ENCODE measurements around the gene MVP.

DNA sequence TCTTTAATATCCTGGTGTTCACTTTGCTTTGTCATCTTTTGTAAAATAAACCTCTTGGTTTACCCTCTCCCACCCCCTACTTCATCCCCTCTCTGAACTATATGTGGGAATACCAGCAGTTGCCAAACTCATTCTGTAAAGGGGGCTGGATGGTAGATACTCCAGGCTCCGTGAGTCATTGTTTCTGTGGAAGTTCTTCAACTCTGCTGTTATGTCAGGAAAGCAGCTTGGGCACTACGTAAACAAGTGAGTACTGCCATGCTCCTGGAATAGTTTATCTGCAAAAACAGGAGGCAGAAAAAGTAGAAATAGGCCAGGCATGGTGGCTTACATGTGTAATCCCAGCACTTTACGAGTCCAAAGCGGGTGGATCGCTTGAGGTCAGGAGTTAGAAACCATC, 17.6 kb downstream of the MVP start:
- TF ChIP-seq PAX5 (IDR thresholded peaks at IDR 0.05; ENCODE audit: insufficient read depth, low read length, severe bottlenecking) (no peak), POLR2A (IDR thresholded peaks at IDR 0.05; ENCODE audit: low read depth, low read length) (no peak), SPI1 (IDR thresholded peaks at IDR 0.05; ENCODE audit: low read depth, low read length) (no peak), POLR2AphosphoS5 (IDR thresholded peaks at IDR 0.05; ENCODE audit: low read depth, low read length) (no peak), TAF1 (IDR thresholded peaks at IDR 0.05; ENCODE audit: low read depth, low read length) (no peak), POU2F2 (IDR thresholded peaks at IDR 0.05; ENCODE audit: low read depth, low read length) (no peak)

Data from GM12891 (cell line).